ENCODE data around the gene STAB2.

Gene STAB2

GRCh38 chr12:103810111-103810510 is 223.0 kb downstream of the STAB2 start:
- Histone ChIP-seq H3K4me2 (ENCODE audit: low read depth, low read length) (no peak overlapping the region), H3K36me3 (replicated peaks; ENCODE audit: insufficient read depth, low read length) (no peaks in the 10 kb centered on the region), H3K4me1 (ENCODE audit: low read length) (no peaks in the 10 kb centered on the region), H3F3A (ENCODE audit: insufficient read depth, low read length) (no peaks in the 10 kb centered on the region), H3K9me2 (replicated peaks; ENCODE audit: insufficient read depth, low read length) (no peaks in the 10 kb centered on the region), H2AFZ (ENCODE audit: low read length) (no peak overlapping the region), H3K9me3 (replicated peaks; ENCODE audit: insufficient read depth, low read length) (no peaks in the 10 kb centered on the region), H3K27ac (ENCODE audit: low read length) (no peak overlapping the region), H3K79me2 (ENCODE audit: low read length) (no peaks in the 10 kb centered on the region), H3K9ac (ENCODE audit: low read length) (no peak overlapping the region), H4K20me1 (ENCODE audit: insufficient read depth, low read length) (no peaks in the 10 kb centered on the region), H3K27me3 (replicated peaks; ENCODE audit: insufficient read depth, low read length) (no peaks in the 10 kb centered on the region), H3K4me3 (ENCODE audit: low read length) (no peak overlapping the region)
- DNase-seq: no peak
- TF ChIP-seq, protein P1, sequence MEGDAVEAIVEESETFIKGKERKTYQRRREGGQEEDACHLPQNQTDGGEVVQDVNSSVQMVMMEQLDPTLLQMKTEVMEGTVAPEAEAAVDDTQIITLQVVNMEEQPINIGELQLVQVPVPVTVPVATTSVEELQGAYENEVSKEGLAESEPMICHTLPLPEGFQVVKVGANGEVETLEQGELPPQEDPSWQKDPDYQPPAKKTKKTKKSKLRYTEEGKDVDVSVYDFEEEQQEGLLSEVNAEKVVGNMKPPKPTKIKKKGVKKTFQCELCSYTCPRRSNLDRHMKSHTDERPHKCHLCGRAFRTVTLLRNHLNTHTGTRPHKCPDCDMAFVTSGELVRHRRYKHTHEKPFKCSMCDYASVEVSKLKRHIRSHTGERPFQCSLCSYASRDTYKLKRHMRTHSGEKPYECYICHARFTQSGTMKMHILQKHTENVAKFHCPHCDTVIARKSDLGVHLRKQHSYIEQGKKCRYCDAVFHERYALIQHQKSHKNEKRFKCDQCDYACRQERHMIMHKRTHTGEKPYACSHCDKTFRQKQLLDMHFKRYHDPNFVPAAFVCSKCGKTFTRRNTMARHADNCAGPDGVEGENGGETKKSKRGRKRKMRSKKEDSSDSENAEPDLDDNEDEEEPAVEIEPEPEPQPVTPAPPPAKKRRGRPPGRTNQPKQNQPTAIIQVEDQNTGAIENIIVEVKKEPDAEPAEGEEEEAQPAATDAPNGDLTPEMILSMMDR (IDR thresholded peaks at IDR 0.05; ENCODE audit: low read length): no peak
- TF ChIP-seq EZH2 (optimal IDR thresholded peaks at IDR 0.05; ENCODE audit: low read depth, low read length): no peak
- TF ChIP-seq EZH2phosphoT487 (IDR thresholded peaks at IDR 0.05; ENCODE audit: low read length): no peak

DNA sequence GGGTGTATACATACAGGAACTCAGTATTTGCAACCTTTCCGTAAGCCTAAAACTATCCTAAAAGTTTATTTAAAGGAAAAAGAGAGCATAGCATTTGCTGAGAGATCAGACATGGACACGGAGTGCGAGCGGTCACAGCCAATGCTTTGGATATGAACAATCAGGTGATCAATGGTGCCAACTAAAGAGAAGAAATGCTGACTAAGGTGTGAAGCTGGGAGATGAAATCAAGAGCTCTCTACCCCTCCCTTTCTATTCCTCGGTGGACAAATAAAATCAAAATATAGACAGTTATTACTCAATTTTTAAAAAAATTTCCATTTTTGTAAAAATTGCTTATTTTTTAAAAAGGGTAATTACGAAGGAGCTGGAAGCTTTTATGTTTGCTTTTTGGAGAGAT is 224.7 kb downstream of the STAB2 start:
- Histone ChIP-seq H3K4me3 (ENCODE audit: low read length) (no peak overlapping the region), H3K36me3 (replicated peaks; ENCODE audit: insufficient read depth, low read length) (no peaks in the 10 kb centered on the region), H3K79me2 (ENCODE audit: low read length) (no peaks in the 10 kb centered on the region), H3F3A (ENCODE audit: insufficient read depth, low read length) (no peaks in the 10 kb centered on the region), H3K4me2 (ENCODE audit: low read depth, low read length) (no peak overlapping the region), H4K20me1 (ENCODE audit: insufficient read depth, low read length) (no peaks in the 10 kb centered on the region), H2AFZ (ENCODE audit: low read length) (no peak overlapping the region), H3K27me3 (replicated peaks; ENCODE audit: insufficient read depth, low read length) (no peaks in the 10 kb centered on the region), H3K4me1 (ENCODE audit: low read length) (no peaks in the 10 kb centered on the region), H3K9me2 (replicated peaks; ENCODE audit: insufficient read depth, low read length) (no peaks in the 10 kb centered on the region), H3K9ac (ENCODE audit: low read length) (no peak overlapping the region), H3K9me3 (replicated peaks; ENCODE audit: insufficient read depth, low read length) (no peaks in the 10 kb centered on the region), H3K27ac (ENCODE audit: low read length) (no peak overlapping the region)
- DNase-seq: no peak
- TF ChIP-seq, protein P1 (IDR thresholded peaks at IDR 0.05; ENCODE audit: low read length): no peak
- no peak for TF ChIP-seq EZH2 (optimal IDR thresholded peaks at IDR 0.05; ENCODE audit: low read depth, low read length)
- no peak for TF ChIP-seq EZH2phosphoT487 (IDR thresholded peaks at IDR 0.05; ENCODE audit: low read length)

- Histone ChIP-seq H3F3A (ENCODE audit: insufficient read depth, low read length) (no peaks in the 10 kb centered on the region), H3K9me3 (replicated peaks; ENCODE audit: insufficient read depth, low read length) (no peaks in the 10 kb centered on the region), H3K27ac (ENCODE audit: low read length) (no peak overlapping the region), H3K36me3 (replicated peaks; ENCODE audit: insufficient read depth, low read length) (no peaks in the 10 kb centered on the region), H4K20me1 (ENCODE audit: insufficient read depth, low read length) (no peaks in the 10 kb centered on the region), H3K9me2 (replicated peaks; ENCODE audit: insufficient read depth, low read length) (no peaks in the 10 kb centered on the region), H3K4me2 (ENCODE audit: low read depth, low read length) (no peak overlapping the region), H3K27me3 (replicated peaks; ENCODE audit: insufficient read depth, low read length) (no peaks in the 10 kb centered on the region), H3K4me3 (ENCODE audit: low read length) (no peak overlapping the region), H2AFZ (ENCODE audit: low read length) (no peak overlapping the region), H3K79me2 (ENCODE audit: low read length) (0 out of 2 replicates have a peak, but pooled peaks cover 2% of the 10 kb centered on the region), H3K4me1 (ENCODE audit: low read length) (no peaks in the 10 kb centered on the region), H3K9ac (ENCODE audit: low read length) (no peak overlapping the region)
- TF ChIP-seq, protein P1 (IDR thresholded peaks at IDR 0.05; ENCODE audit: low read length): no peak
- TF ChIP-seq EZH2 (optimal IDR thresholded peaks at IDR 0.05; ENCODE audit: low read depth, low read length) (no peak), EZH2phosphoT487 (IDR thresholded peaks at IDR 0.05; ENCODE audit: low read length) (no peak)
- DNase-seq: no peak
Observed at GRCh38 chr12:103812789-103813188, 225.7 kb downstream of the STAB2 start.
